Mucosa of descending colon (tissue), 3 donors: Measurements from ENCODE around the gene NUCKS1. TPM values are rescaled to one million over a fixed set of nuclear protein-coding genes. Genes with fewer than 3 reads are reported as not detected.

Source experiments
- ATAC-seq: fragments of 200-7000 bp; cut with Tn5 transposase; one replicate; pipeline ENCODE4 v1.9.1; 2020; ENCODE audit warnings: mild to moderate bottlenecking, moderate library complexity
- DNase-seq, 3 donors: peaks; one replicate each; pipeline ENCODE4 v3.0.0-alpha.2; 2020
- H3K36me3 ChIP-seq: fragments of 200-600 bp; one replicate; pipeline ENCODE4 v1.8.0; 2021; ENCODE audit warnings: low read depth, mild to moderate bottlenecking
- H3K4me1 ChIP-seq: fragments of 200-600 bp; one replicate; pipeline ENCODE4 v1.8.0; 2021; ENCODE audit warnings: low read depth, mild to moderate bottlenecking
- H3K4me3 ChIP-seq: fragments of 200-600 bp; one replicate; pipeline ENCODE4 v1.8.0; 2021; ENCODE audit warnings: mild to moderate bottlenecking
- H3K9me3 ChIP-seq: fragments of 200-600 bp; one replicate; pipeline ENCODE4 v1.8.0; 2021; ENCODE audit warnings: mild to moderate bottlenecking
- CTCF ChIP-seq: fragments of 200-600 bp; IDR thresholded peaks from one replicate; pipeline ENCODE4 v1.8.0; 2022; ENCODE audit warnings: antibody characterized with exemption, mild to moderate bottlenecking
- intact Hi-C, 2 donors: fragments of 100-400 bp; cut with DNase I in 1 of 2; cut with micrococcal nuclease in 1 of 2; formaldehyde crosslinking; loops; one replicate each; pipeline versions ENCODE4 v1.11.0 to v1.11.1; 2022; cut with DNase I, micrococcal nuclease
- total RNA-seq, 3 donors: library from RNA; stranded (reverse); fragmentation: NEBNext Ultra II Directional in 2 of 3; extraction: Animal tissue kit (Norgen Biotek cat#: 25700) in 2 of 3; gene quantifications; one replicate each; pipeline versions ENCODE4 v1.2.1 to v1.2.4, GENCODE V29; 2021 to 2023
- donor health status: DM: no; HTN: no; CAD: no; lungs with moderate emphysema.
- donor health status: DM: no; HTN: no; CAD: no.
- donor health status: DM: no; HTN: yes; CAD: no.

NUCKS1 gene
- total RNA-seq, 3 donors from 2014 or later, result 52.7 to 140 (median 103) TPM

- DNase-seq (no peak), ATAC-seq (no peak)
- intact Hi-C loops, result loop anchor here in 1 of 2 donors (5.0 kb wide), 1 partner anchor 52 kb away; no protein-coding TSS in a partner anchor
- Histone ChIP-seq H3K36me3 (no peaks in the 10 kb centered on the region), H3K4me1 (no peaks in the 10 kb centered on the region), H3K9me3 (no peaks in the 10 kb centered on the region), H3K4me3 (no peak overlapping the region)
- no peak for TF ChIP-seq CTCF
These were observed 40.3 kb downstream of the NUCKS1 start for GRCh38 chr1:205709640-205710039.

- Histone ChIP-seq H3K4me3 (no peak overlapping the region), H3K4me1 (no peaks in the 10 kb centered on the region), H3K36me3 (no peaks in the 10 kb centered on the region), H3K9me3 (no peaks in the 10 kb centered on the region)
- DNase-seq (no peak), ATAC-seq (no peak)
- no peak for TF ChIP-seq CTCF
- intact Hi-C loops, result no loop called here
These were observed 41.0 kb downstream of the NUCKS1 start for GRCh38 chr1:205709059-205709398.

GRCh38 chr1:205706601-205707502, 43.1 kb downstream of the NUCKS1 start:
- ATAC-seq (no peak), DNase-seq (no peak)
- H3K4me1 ChIP-seq, result peaks cover 3% of the 10 kb centered on the region
- no peaks in the 10 kb centered on the region for H3K36me3 ChIP-seq
- intact Hi-C loops, result no loop called here
- no peak overlapping the region for H3K4me3 ChIP-seq
- TF ChIP-seq CTCF, result no peak
- no peaks in the 10 kb centered on the region for H3K9me3 ChIP-seq

GRCh38 chr1:205704903-205705302, 45.1 kb downstream of the NUCKS1 start:
- TF ChIP-seq CTCF, result no peak
- Histone ChIP-seq H3K36me3 (no peaks in the 10 kb centered on the region), H3K4me3 (no peak overlapping the region), H3K9me3 (no peaks in the 10 kb centered on the region), H3K4me1 (peaks cover 3% of the 10 kb centered on the region)
- no peak for DNase-seq
- no peak for ATAC-seq
- intact Hi-C loops, result no loop called here

- H3K4me3 ChIP-seq, result no peak overlapping the region
- DNase-seq (no peak), ATAC-seq (peak; percentile 35)
- H3K9me3 ChIP-seq, result no peaks in the 10 kb centered on the region
- no peaks in the 10 kb centered on the region for H3K36me3 ChIP-seq
- intact Hi-C loops, result no loop called here
- TF ChIP-seq CTCF, result no peak
- peaks cover 3% of the 10 kb centered on the region for H3K4me1 ChIP-seq
These were observed 46.9 kb downstream of the NUCKS1 start for GRCh38 chr1:205703072-205703471.
